Endometrium (tissue), 2 donors: ENCODE measurements around the gene SEPTIN10.
"Not testable (repeated sequence)": the region's sequence is repeated elsewhere in the genome, so short reads cannot be mapped to it uniquely, and the experiment has no call there.

ENCODE experiments used
- FAIRE-seq: peaks from 2 replicates; lab custom pipeline; 2012; peaks lifted over from hg19 to GRCh38; lab: Jason Lieb, UNC
- donor health status: control.
- donor health status: control.

Gene SEPTIN10

DNA sequence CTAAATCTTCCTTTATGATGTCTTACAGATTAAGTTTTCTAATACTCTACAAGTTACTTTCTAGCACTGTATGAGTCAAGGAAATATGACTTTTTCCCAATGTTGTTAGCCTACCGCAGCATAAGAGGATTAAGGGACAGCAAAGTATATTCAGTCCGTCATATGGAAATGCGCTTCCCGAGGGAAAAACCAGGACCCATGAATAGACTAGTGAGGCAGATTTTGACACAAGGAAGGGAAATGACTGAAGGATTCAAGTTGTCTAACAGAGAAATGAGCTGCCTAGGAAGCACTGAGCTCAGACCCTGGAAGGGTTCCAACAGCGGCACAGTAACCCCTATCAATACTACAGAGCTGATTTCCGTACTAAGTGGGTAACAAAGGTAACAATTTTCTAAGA is 12.0 kb downstream of the SEPTIN10 start:
- FAIRE-seq = no peak

- FAIRE-seq = no peak
These were observed 16.5 kb downstream of the SEPTIN10 start for GRCh38 chr2:109597283-109597682.

- FAIRE-seq = no peak
These were observed 18.1 kb downstream of the SEPTIN10 start for GRCh38 chr2:109595644-109596043.

GRCh38 chr2:109594246-109594885 is 19.4 kb downstream of the SEPTIN10 start:
- FAIRE-seq = no peak

GRCh38 chr2:109592905-109593304 is 20.9 kb downstream of the SEPTIN10 start:
- no peak for FAIRE-seq

DNA sequence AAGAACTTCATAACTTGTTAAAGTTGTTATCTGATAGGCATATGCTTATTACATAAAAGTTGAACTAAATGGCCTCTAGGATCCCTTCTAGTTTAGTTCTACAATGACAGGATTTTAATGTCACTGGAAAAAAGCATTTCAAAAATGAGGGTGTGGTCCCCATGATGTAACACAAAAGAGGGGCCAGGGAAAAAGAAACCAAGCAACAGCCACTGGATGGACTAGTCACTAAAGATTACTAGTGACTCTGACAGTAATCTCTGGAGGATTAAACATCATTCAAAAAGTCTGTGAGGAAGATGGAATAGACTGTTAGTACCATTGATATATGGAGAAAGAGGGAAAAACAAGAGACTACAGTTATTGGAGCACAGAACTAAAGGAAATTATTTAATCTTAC is 22.6 kb downstream of the SEPTIN10 start:
- FAIRE-seq = no peak

DNA sequence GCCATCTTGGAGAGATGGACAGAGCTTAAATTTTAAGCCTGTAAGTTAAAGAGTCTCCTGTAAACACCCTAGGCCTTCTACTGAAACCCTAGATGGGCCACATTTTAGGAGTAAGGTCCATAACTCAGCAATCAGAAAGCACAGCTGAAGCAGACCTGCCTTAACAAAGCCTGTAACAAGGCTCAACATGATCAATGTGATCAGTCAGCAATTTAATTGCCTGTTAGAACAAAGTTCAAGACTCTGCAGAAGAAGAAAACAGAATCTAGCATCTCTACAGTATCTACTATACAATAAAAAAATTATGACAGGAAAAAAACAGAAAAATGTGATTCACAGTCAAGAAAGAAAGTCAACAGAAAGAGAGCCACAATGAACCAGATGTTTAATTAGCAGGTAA is 27.1 kb downstream of the SEPTIN10 start:
- no peak for FAIRE-seq

- FAIRE-seq = peak; percentile 35
These were observed 30.6 kb downstream of the SEPTIN10 start for GRCh38 chr2:109582928-109583895.

- not testable (repeated sequence) for FAIRE-seq
These were observed 36.1 kb downstream of the SEPTIN10 start for GRCh38 chr2:109577630-109578029.

- FAIRE-seq = no peak
These were observed 38.4 kb downstream of the SEPTIN10 start for GRCh38 chr2:109575373-109575772.

DNA sequence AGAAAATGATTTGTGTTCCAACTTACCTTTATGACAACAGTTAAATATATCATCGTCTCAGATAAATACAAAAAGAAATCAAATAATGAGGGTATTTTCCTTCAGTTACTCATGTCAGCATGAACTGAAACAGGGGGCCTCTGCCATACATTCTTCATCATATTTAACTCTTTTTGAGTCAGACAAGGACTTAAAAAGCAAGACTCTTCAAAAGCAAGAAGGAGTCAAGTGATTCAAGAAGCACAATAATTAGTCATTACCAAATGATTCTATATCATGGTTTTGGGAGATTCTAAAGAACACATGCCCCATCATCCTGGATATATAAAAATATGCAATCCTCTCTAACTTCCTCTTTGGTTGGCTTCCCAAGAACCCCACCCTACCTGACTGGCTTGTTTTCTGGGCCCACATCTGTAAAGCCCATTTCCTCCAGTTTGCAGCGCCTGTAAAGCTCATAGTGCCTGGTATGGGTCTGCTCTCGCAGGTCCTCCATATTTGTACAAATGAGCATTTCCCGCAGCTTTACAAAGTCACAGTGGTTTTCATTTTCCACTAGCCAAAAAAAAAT is 49.7 kb downstream of the SEPTIN10 start:
- no peak for FAIRE-seq

DNA sequence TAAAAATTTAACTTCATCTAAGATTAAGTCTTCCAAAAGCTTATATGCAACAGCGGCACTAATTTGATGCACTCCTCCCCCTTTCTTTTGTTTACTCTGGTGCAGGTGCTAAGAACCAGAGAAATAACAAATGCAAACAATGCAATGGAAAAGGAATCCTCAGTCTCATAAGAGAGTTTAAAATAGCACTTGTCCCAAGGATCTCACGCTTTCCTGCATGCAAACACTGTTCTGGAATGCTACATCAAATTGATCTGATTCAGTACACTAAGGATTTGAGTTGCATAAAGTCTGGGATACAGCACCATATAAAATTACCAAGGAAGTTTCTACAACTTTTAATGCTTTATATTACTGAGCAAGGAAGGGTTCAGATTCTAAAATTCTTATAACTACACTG is 50.5 kb downstream of the SEPTIN10 start:
- FAIRE-seq = no peak

DNA sequence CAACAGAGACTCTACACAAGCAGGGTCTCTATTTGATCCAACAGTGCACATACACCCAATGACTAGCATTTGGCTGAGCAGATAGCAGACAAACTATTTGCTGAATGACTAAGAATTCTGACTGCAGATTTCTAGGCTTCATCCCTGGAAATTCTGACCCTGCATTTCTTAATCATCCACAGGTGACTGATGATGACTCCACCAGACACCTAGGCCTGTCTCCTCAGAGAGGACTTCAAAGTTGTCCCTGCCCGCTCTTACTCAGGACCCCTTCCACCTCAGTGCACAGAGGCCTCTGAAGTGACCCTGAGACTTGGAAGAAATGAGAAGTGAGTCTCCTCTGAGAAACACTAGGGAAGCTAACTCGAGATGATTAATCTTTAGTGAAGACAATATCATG is 51.3 kb downstream of the SEPTIN10 start:
- no peak for FAIRE-seq

DNA sequence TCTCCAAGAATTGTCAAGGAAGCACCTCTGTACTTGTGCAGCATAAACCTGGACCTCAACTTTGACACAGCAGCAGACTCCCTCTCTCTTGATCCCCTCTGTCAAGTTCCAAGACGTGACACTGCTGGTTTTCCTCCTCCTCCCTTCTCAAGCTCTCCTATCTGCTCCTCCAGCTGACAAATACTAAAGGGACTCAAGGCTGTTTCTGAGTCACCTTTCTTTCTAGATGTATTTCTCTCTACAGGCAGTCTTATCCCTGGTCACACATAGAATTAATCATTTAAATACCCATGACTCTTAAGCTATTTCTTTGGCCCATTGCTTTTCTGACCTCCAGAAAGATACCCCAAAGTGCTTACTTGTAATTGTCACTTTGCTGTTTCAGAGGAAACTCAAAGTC is 53.5 kb downstream of the SEPTIN10 start:
- no peak for FAIRE-seq

DNA sequence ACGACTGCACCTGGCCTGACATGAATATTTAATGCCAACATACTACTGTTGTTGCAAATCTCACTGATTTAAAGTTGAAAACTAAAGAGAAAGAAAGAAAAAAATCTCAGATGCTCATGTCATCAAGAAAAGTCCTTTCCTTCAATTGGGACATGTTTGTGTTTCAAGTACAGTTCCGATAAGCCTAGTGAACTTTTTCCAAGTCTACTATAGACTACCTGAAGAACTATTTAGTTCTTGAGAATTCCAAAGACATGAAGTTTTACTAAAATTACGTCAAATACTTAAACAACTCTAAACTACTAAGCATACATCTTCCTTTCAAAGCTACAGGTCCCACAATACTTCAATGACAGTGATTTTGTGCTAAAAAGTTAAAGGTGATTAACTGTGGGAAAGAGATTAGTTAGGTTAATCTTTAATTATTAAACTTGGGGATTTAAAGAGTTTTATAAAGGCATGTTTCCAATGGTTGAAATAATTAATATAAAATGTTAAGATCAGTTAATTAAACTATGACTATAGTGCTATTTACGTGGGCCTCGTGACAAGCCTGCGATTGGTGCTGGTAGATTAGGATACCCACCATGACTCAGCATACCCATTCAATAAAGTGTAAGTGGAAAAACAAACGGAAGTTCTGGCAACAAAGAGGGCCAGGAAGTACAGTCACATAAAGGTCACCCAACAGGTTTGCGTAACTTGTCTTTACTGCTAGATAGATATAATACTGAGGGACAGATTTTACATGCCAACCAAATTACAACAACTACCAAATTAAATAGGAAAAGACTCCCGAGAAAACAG is 55.5 kb downstream of the SEPTIN10 start:
- FAIRE-seq = no peak

DNA sequence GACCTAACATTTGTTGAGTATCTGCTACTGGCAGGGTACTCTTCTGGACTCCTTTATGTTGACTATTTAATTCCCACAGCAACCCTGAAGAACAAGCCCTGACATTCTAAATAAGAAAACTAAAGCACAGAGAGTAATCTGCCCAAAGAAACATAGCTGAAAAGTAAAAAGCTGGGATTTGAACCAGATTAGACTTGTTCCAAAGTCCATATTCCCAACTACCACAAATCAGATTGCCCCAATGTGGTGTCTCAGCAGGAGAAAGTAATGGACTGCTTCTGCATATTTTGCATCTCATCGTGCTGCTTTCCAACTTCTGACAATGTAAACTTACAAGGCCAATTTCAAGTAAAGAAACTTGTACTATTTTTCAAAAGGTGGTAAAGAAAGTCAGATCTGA is 56.5 kb downstream of the SEPTIN10 start:
- no peak for FAIRE-seq

DNA sequence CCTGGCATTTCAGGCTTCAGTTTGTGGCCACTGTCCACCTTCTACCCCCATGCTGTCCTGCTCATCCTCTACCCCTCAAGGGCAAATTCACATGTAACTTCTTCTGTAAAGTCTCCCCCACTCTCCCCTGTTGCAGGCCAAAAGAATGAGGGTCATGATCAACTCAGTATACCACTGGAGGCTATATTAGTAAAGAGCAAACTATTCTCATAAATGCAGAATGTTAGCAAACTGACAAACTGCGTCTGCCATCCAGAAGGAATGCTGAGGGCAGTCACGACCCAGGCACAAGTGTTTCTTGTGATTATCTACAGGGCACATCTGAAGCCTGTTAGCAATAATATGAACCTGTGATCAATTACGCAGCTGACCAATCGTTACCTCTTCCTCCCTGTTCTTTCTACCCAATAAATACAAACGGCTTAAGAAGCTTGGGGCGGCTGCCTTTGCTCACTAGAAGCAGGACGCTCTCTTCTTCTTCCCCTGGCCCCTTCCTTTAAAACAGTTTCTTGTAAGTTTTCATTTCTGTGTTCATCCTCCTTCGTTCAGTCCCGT is 58.3 kb downstream of the SEPTIN10 start:
- no peak for FAIRE-seq

DNA sequence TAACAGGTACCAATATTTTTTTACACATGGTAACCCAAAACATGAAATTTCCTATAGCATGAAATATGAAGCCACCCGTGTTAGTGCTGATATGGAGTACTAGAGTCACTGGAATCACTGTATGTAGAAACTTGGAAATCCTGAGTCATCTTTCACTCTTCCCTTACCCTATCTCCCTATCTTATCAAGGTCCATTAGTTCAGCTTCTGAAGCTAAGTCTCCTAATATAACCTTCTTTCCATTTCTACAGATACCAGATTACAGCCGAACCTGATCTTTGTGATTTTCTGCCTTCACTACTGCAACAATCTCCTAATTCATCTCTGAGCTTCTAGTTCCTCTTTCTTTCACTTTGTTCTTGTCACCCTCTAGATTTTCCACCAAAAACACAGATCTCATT is 59.0 kb downstream of the SEPTIN10 start:
- FAIRE-seq = no peak

GRCh38 chr2:109549016-109549590 is 64.7 kb downstream of the SEPTIN10 start:
- FAIRE-seq = no peak

DNA sequence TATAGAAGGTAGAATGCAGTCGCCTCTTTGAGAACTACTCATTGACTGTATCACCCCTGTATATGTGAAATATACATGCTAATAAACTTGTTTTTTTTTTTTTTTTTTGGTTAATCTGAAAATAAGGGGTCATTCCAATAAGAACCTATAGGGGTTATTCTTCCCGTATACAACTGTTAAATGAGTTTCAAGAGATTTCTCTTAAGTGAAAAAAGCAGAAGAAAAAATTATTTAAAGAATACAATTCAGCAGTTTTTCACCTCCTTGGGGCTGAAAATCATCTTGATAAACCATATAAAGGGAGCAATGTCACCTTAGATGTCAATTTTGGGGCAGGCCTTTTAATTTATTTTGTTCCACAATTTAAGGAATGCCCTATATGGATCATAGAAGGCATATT is 66.5 kb downstream of the SEPTIN10 start:
- FAIRE-seq = no peak
